Mucosa of rectum (tissue), 2 donors: ENCODE results near the gene EEF1AKMT2.

Source experiments
- H3K27ac ChIP-seq, 2 donors: one replicate each; pipeline ENCODE4 v1.7.0; 2013; ENCODE audit warnings: inconsistent platforms in 2 of 2, low read depth in 2 of 2, low read length in 2 of 2
- H3K27me3 ChIP-seq, 2 donors: one replicate each; pipeline ENCODE4 v1.7.0; 2013; ENCODE audit warnings: low read length in 2 of 2; ENCODE audit not compliant: control insufficient read depth in 2 of 2, insufficient read depth in 2 of 2
- H3K36me3 ChIP-seq, 2 donors: one replicate each; pipeline ENCODE4 v1.7.0; 2013; ENCODE audit warnings: low read length in 2 of 2; ENCODE audit not compliant: control insufficient read depth in 2 of 2, insufficient read depth in 2 of 2
- H3K4me1 ChIP-seq, 2 donors: one replicate each; pipeline ENCODE4 v1.7.0; 2013; ENCODE audit warnings: low read length in 2 of 2, mild to moderate bottlenecking in 1 of 2; ENCODE audit not compliant: control insufficient read depth in 2 of 2, insufficient read depth in 2 of 2
- H3K4me3 ChIP-seq, 2 donors: one replicate each; pipeline ENCODE4 v1.7.0; 2013; ENCODE audit warnings: low read length in 2 of 2
- H3K9ac ChIP-seq, 2 donors: one replicate each; pipeline ENCODE4 v1.7.0; 2013; ENCODE audit warnings: low read length in 2 of 2, low read depth in 1 of 2, mild to moderate bottlenecking in 1 of 2
- H3K9me3 ChIP-seq, 2 donors: one replicate each; pipeline ENCODE4 v1.7.0; 2013; ENCODE audit warnings: low read length in 2 of 2; ENCODE audit not compliant: control insufficient read depth in 2 of 2
- donor health status: healthy.
- donor health status: Normal muscosa, but diverticular disease.

Gene EEF1AKMT2

DNA sequence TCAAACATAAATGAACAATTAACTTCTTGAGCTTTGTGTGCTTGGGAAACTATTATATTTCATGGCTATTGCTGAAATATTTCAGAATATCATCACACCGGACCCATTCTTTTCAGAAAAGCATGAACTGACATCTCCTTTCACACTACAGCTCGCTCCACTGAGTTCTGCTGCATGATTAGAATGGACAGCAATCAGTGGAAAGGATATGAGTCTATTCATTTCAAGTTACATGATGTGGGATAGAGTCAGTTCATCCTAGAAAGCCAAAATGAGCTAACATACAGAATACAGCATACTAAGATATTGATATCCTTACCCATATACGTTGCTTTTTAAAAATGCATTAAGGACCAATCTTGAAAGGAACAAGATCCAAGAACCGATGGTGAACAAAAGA is 46.4 kb downstream of the EEF1AKMT2 start:
- H3K27ac ChIP-seq = peak overlapping the region; percentile 80 to 88
- peak overlapping the region in 1 of 2 donors; percentile 37 for H3K9ac ChIP-seq
- peaks cover 47 to 54% of the 10 kb centered on the region in 2 donors for H3K4me1 ChIP-seq
- peaks cover 0 to 3% of the 10 kb centered on the region in 2 donors for H3K36me3 ChIP-seq
- H3K9me3 ChIP-seq = no peaks in the 10 kb centered on the region
- no peak overlapping the region for H3K4me3 ChIP-seq
- H3K27me3 ChIP-seq = no peaks in the 10 kb centered on the region

DNA sequence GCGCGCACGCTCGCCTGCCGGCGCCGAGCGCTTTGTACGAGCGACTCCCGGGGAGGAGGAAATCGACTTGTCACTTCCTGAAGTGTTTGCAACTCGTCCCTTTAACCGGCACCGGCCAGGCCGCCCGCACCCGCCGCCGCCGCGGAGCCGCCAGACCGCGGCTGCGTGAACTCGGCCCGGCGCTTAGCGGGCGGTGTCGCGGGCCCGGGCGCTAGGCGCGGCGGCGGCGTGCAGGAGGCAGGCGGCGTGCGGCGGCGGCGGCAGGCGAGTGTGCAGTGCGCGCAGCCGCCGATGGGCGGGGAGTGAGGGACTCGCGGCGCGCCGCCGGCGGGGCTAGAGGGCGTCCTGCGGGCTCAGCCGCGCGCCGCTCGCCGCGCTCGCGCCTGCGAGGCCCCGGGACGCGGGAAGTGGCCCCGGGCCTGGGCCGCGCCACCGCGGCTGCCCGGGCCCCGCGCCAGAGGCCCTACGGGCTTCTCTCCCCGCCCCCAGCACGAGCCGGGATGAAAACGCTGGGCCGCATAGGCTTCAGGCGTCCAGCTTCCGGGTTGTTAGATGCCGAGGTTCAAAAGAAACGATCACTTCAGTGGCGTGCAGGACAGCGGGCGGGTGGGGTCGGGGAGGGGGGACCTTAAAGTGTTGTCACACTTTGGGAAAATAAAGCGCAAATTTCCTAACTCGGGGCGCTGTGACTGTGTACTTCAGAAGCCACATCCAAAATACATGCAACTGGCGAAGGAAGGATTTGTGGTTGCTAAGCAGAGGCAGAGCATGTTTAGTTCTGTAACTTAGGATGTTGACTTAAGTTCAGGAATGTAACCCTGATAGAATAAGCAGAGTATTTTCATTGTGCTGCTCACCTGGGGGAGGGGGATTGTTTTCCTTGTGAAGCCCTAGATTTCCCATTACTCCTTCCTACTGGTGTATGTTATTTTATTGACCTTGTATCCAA is 47.3 kb downstream of the EEF1AKMT2 start, which contains the start of gene FAM53B:
Gene FAM53B (minus strand): TSS at position 277 of the 949 bp plus-strand sequence. CDS start 37,665 bp downstream, outside the sequence.
- H3K4me1 ChIP-seq = peaks cover 55 to 63% of the 10 kb centered on the region in 2 donors
- H3K27ac ChIP-seq = peak within 1 kb of the TSS; percentile 80 to 88

DNA sequence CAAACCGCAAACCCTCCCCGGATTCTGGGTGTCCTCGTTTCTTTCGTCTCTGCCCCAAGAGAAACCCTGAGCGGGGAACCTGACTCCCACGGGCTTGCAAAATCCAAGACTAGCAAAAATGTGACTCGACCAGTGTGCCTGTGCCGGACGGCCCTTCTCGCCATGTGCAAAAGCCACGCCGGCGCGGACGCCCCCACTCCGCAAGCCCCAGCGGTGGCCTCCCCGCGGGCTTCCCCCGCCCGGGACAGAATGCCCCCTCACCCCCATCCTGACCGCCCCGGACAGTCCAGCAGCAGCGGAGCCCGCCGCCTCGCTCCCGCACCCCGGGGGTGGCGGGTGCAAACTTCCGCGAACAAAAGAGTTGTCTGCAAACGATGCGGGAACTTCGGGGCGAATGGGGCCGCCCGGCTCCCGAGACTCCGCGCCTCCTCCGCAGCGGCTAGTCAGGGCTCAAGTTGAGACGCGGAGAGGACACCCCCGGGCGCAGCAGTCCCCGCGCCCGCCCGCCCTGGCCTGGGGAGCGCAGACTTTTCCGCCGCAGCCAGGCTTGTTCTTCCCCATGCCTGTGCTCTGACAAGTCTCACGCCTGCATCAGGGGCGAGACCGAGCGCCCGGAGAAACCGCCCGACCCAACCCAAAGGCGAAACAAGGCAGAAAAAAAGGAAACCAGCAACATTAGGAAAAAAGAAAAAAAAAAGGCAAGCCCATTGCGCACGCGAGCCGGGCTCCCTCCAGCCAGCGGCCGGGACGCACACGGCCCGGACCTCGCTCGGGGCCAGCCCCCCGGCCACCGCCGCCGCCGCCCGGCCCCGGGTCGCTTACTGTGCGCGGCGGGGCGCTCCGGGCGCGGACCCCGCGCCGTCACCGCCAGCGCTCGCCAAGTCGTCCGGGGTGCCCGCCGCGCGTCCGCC is 48.2 kb downstream of the EEF1AKMT2 start:
- Histone ChIP-seq H3K9ac (peak overlapping the region; percentile 66 to 80), H3K4me1 (peaks cover 61 to 71% of the 10 kb centered on the region in 2 donors)

More for the DNA sequence above, 47.3 kb downstream of the EEF1AKMT2 start, which contains the start of gene FAM53B:
- peaks cover 0 to 3% of the 10 kb centered on the region in 2 donors for H3K36me3 ChIP-seq
- H3K4me3 ChIP-seq = peak within 1 kb of the TSS; percentile 73 to 81
- no peaks in the 10 kb centered on the region for H3K9me3 ChIP-seq
- H3K9ac ChIP-seq = peak within 1 kb of the TSS; percentile 66 to 80
- H3K27me3 ChIP-seq = no peaks in the 10 kb centered on the region

DNA sequence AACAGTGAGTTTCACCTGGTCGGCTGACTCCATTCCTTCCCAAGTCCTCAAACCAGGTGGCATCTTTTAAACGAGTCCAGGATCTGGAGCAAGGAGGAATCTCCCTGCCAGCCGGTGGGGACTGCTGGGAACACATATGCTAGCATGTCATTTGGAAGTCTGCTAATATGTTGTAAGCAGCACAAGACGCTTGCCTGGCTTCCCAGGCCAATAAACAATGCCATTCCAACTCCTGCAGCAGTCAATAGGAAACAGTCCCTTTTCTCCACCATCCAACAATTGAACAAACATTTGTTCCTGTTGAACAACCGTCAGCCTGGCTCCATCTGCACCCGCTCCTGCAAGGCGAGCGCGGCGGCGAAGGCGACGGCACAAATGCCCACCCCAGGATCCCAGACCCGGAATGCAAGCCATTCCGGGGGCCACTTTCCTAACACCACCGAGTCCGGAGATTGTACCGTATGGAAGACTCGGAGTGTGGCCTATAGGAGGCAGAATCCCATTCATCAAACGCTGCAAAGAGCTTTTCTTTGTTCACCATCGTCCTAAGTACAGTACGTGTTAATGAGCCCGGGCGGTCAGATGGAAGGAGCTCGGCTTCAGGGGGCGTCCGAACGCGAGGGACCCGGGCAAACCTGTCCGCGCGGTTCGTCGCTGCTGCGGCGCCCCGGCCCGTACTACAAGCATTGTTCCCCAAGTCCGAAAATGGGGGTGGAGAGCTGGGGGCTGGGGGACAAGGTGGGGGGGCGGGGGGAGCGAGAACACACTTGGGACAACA is 49.1 kb downstream of the EEF1AKMT2 start:
- Histone ChIP-seq H3K36me3 (no peaks in the 10 kb centered on the region), H3K9ac (peak overlapping the region; percentile 66 to 80), H3K27me3 (no peaks in the 10 kb centered on the region), H3K4me1 (peaks cover 61 to 73% of the 10 kb centered on the region in 2 donors), H3K27ac (peak overlapping the region; percentile 60 to 81), H3K4me3 (peak overlapping the region; percentile 73 to 81), H3K9me3 (no peaks in the 10 kb centered on the region)

More for the DNA sequence above, 48.2 kb downstream of the EEF1AKMT2 start:
- Histone ChIP-seq H3K36me3 (peaks cover 0 to 3% of the 10 kb centered on the region in 2 donors), H3K27me3 (no peaks in the 10 kb centered on the region), H3K4me3 (peak overlapping the region; percentile 73 to 81), H3K9me3 (no peaks in the 10 kb centered on the region), H3K27ac (peak overlapping the region; percentile 60 to 81)

DNA sequence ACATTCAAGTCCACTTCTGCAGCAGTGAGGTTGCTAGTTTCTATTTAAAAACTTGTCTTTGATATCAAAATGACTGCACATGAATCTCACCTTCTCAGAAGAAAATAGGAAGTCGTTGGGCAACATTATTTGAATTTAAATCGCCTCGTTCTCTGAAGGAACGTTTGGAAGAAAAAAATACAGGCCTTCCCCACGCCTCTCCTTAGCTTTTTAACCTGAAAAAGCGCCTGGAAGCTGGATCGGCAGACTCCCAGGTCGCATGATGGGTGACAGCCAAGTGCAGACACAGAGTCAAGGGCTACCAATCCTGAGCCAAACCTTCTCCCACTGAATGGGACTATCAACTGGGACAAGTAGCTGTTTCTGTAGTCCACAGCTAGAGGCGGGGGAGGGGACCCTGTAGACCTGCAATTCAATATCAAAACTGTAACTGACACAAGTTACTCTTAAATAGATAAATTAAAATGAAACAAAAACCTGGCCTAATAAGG is 49.7 kb downstream of the EEF1AKMT2 start:
- Histone ChIP-seq H3K4me3 (peak overlapping the region; percentile 73 to 81), H3K4me1 (peaks cover 64 to 76% of the 10 kb centered on the region in 2 donors), H3K9me3 (no peaks in the 10 kb centered on the region), H3K9ac (peak overlapping the region; percentile 42 to 80), H3K27me3 (no peaks in the 10 kb centered on the region), H3K36me3 (no peaks in the 10 kb centered on the region), H3K27ac (peak overlapping the region; percentile 60 to 81)

DNA sequence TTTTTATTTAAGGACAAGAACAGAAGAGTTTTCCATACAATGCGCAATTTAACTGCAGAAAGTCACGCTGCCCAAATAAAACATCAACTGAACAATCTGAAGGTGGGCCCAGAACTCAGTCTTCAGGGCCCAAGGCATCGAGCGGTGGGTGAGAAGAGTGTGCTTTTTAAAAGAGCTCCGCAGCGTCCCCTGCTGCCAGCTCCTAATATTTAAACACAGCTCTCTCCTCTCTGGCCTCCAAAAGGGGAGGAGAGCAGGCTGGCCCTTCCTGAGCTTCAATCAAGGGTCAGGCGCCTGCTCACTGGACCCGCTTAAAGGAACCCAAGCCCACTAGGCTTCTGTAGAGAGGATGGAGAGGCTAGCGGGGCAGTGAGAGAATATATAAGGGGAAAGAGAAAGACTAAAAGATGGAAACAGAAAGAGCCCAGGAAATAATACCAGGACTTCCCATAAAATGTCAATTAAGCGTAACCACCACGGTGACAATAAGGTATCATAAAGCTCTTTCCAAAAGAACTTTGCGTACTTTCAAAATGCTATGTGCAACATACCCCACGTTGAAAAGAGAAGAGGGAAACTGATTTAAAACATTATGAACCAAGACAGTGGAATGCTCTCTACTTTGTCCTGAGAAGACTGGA is 50.3 kb downstream of the EEF1AKMT2 start:
- Histone ChIP-seq H3K9me3 (no peaks in the 10 kb centered on the region), H3K27me3 (no peaks in the 10 kb centered on the region), H3K27ac (peak overlapping the region; percentile 60 to 81), H3K4me3 (peak overlapping the region; percentile 7 to 81), H3K36me3 (no peaks in the 10 kb centered on the region), H3K9ac (peak overlapping the region; percentile 42 to 80), H3K4me1 (peaks cover 69 to 78% of the 10 kb centered on the region in 2 donors)

DNA sequence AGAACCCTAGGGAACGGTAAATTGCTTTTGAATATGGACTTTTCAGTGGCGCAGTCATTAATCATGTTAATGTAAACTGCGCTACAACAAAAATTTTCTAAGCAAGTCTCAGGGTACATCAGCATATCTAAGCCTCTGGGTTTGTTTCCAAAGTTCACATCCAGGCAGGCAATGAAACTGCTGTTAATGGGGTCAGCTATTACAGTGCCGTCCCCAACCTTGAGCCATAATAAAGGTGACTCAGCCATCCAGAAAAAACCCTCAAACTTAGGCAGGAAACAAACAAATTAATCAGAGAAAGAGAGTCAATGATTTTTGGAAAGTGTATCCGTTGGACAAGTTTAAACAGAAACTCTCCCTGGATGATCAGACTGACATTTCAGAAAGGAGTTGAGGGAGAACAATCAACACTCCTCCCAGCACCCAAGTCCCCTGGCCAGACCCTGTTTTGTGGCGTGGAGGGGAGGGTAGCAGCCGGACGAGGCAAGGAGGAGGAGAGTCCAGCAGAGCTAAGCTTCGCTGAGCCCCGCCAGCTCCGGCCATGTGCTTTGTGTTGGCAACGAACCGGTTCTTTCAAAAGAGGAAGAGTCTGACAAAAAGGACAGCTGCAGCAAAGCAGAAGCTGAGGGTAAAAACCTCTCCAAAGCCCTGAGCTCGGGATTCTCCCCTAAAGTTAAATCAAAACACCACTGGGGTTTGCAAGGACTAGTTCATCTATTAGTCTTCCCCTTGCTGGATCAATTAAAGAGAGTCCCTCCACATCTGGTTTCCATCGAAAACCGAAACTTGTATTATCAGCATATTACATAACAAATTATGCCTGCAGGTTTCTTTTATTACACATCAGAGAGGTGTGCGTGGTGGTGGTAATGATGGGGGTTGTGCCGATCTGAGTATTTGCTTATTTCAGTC is 51.1 kb downstream of the EEF1AKMT2 start:
- Histone ChIP-seq H3K27ac (peak overlapping the region; percentile 60 to 81), H3K36me3 (peaks cover 0 to 3% of the 10 kb centered on the region in 2 donors), H3K9me3 (no peaks in the 10 kb centered on the region), H3K4me1 (peaks cover 71 to 80% of the 10 kb centered on the region in 2 donors), H3K4me3 (peak overlapping the region; percentile 7 to 81), H3K27me3 (no peaks in the 10 kb centered on the region), H3K9ac (peak overlapping the region; percentile 56 to 80)

DNA sequence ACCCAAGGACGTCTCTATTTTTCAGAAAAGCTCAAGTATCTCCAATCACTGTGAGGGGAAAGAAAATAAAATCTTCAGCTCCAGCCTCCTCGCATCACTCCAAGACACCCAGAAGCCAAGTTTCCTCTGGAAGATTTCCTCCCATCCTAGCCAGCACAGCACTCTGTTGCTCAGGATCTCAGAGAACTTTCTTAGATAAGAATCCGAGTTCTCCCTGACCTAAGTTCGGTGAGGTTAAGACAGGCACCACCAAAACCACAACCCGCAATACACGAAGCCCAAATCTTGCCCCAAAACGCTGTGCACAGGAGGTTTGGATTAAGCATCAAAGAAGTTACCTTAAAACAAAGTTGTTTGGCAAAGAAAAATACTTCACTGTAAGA is 51.7 kb downstream of the EEF1AKMT2 start:
- Histone ChIP-seq H3K36me3 (peaks cover 0 to 4% of the 10 kb centered on the region in 2 donors), H3K4me1 (peaks cover 73 to 77% of the 10 kb centered on the region in 2 donors), H3K9ac (peak overlapping the region; percentile 56 to 80), H3K9me3 (no peaks in the 10 kb centered on the region), H3K27me3 (no peaks in the 10 kb centered on the region), H3K27ac (peak overlapping the region; percentile 60 to 81), H3K4me3 (peak overlapping the region in 1 of 2 donors; percentile 7)
